BE2C (cell line): ENCODE results near the gene PGAM1.

Experiments used
- DNase-seq: peaks from one replicate; pipeline ENCODE4 v3.0.0-alpha.2; 2020
- H3K27me3 ChIP-seq: fragments of 250-450 bp; sonication (Bioruptor Pico); 2 replicates; pipeline ENCODE4 v1.5.1; 2020; ENCODE audit warnings: mild to moderate bottlenecking
- H3K36me3 ChIP-seq: fragments of 250-450 bp; sonication (Bioruptor Pico); 2 replicates; pipeline ENCODE4 v1.5.1; 2020; ENCODE audit warnings: mild to moderate bottlenecking
- H3K4me1 ChIP-seq: fragments of 250-450 bp; sonication (Bioruptor Pico); 2 replicates; pipeline ENCODE4 v1.5.1; 2020
- H3K4me3 ChIP-seq: 2 replicates; pipeline ENCODE4 v1.5.1; 2011; ENCODE audit warnings: low read depth, low read length
- H3K9me3 ChIP-seq: fragments of 250-450 bp; sonication (Bioruptor Pico); 2 replicates; pipeline ENCODE4 v1.5.1; 2020
- TF ChIP-seq, protein P1 (sequence below): IDR thresholded peaks from 2 replicates; pipeline ENCODE4 v1.5.1; 2012; ENCODE audit warnings: mild to moderate bottlenecking, low read depth, low read length

The PGAM1 gene

DNA sequence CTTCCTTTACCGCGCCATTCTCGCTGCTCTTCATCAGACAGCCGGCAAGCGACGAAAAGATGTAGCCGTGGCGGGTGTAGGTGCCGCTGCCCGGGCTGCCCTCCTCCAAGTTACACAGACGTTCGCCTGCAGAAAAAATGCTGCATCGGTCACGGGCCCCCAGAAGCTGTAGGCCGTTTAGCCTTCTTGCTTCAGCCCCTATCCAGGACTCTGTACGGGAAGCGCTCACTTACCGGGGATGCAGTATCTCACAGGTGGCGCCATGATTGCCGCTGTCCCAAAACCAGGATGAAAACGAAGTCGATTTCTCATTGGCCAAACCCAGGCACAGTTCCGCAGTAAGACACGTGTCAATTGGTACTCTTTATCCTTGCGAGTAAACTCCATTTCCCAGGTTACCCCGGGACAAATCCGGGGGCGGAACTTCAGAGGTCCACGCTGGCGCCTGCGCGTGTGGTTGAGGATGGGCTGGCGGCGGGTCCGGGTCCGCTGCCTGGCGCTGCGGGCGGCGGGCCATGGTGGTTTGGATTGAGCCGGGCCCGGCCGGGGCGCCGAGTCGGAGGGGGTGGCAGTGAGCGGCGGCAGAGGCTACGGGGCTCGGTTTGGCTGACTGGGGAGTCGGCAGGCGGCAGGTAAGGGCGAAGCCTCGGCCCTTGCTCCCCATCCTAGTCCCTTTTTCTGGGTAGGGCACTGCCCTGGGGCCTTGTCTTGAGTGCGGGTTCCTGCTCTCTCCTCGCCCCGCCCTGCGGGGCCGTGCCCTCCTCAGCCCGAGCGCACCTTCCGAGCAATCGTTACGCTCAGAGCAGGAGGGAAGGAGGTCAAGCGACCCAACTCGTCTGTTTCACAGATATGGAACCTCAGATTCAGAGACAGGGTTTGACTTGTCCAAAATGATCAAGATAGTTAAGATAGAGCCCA, 20.0 kb downstream of the PGAM1 start, which contains the start of the genes EXOSC1 and ZDHHC16:
EXOSC1 (minus strand) TSS at position 285 of the 918 bp plus-strand sequence; CDS start at position 264, 21 bp downstream.
ZDHHC16 (plus strand) TSS at position 454 of the 918 bp plus-strand sequence. CDS start 5,501 bp downstream, outside the sequence.
- DNase-seq, result peak; percentile 92
- Histone ChIP-seq H3K9me3 (no peaks in the 10 kb centered on the region), H3K4me3 (peak within 1 kb of the TSS; percentile 100), H3K36me3 (peaks cover 10% of the 10 kb centered on the region), H3K4me1 (no peaks in the 10 kb centered on the region), H3K27me3 (no peaks in the 10 kb centered on the region)
- TF ChIP-seq, protein P1, sequence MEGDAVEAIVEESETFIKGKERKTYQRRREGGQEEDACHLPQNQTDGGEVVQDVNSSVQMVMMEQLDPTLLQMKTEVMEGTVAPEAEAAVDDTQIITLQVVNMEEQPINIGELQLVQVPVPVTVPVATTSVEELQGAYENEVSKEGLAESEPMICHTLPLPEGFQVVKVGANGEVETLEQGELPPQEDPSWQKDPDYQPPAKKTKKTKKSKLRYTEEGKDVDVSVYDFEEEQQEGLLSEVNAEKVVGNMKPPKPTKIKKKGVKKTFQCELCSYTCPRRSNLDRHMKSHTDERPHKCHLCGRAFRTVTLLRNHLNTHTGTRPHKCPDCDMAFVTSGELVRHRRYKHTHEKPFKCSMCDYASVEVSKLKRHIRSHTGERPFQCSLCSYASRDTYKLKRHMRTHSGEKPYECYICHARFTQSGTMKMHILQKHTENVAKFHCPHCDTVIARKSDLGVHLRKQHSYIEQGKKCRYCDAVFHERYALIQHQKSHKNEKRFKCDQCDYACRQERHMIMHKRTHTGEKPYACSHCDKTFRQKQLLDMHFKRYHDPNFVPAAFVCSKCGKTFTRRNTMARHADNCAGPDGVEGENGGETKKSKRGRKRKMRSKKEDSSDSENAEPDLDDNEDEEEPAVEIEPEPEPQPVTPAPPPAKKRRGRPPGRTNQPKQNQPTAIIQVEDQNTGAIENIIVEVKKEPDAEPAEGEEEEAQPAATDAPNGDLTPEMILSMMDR, result peak; percentile 11; the same call in 1 of the 2 replicates

DNA sequence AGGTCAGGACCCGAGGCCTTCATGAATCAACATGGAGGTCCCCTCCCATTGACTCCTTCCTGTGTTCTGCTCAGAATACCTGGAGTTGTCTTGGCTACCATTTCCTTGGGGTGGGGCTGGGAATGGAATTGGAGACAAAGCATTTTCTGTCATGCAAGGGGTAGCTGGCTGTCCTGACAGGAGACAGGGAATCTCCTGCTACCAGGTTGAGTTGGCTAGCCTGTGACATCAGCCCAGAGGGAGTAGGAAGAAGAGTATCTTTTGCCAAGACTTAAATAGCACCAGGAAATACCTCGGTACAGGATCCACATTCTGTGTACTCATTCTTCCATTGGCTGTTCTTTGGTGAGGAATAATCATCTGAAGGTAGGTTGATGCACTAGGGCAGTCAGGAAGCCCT, 24.8 kb downstream of the PGAM1 start:
- TF ChIP-seq, protein P1, result no peak
- Histone ChIP-seq H3K4me1 (peaks cover 3% of the 10 kb centered on the region; the same call in 1 of the 2 replicates), H3K36me3 (peaks cover 29% of the 10 kb centered on the region), H3K4me3 (no peak overlapping the region), H3K9me3 (no peaks in the 10 kb centered on the region), H3K27me3 (no peaks in the 10 kb centered on the region)
- no peak for DNase-seq

DNA sequence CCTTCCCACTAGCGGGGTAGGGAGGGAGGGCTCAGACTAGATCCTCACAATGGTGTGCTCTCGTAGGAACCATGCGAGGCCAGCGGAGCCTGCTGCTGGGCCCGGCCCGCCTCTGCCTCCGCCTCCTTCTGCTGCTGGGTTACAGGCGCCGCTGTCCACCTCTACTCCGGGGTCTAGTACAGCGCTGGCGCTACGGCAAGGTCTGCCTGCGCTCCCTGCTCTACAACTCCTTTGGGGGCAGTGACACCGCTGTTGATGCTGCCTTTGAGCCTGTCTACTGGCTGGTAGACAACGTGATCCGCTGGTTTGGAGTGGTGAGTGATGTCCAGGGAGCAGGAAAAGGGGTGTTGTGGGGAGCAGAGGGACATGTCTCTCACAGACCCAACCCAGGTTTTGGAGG, 25.6 kb downstream of the PGAM1 start:
- H3K9me3 ChIP-seq, result no peaks in the 10 kb centered on the region
- H3K36me3 ChIP-seq, result peaks cover 37% of the 10 kb centered on the region
- TF ChIP-seq, protein P1, result no peak
- DNase-seq, result no peak
- H3K27me3 ChIP-seq, result no peaks in the 10 kb centered on the region
- H3K4me3 ChIP-seq, result no peak overlapping the region
- H3K4me1 ChIP-seq, result peaks cover 3% of the 10 kb centered on the region; the same call in 1 of the 2 replicates

DNA sequence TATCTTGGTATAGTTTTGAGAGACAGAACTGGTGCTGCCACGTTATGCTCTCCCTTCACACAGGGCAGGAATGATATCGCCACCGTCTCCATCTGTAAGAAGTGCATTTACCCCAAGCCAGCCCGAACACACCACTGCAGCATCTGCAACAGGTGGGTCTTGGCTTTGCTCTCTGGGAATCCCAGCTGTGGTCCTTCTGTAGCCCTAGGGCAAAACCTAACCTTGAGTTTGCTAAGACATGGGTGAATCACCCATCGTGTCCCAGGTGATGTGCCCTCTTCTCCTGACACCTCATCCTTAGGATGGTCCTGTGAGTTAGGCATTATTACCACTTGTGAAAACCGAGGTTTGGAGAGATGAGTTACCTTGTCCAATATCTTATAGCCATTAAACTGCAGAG, 26.4 kb downstream of the PGAM1 start:
- no peaks in the 10 kb centered on the region for H3K27me3 ChIP-seq
- H3K4me3 ChIP-seq, result no peak overlapping the region
- TF ChIP-seq, protein P1, result no peak
- no peaks in the 10 kb centered on the region for H3K9me3 ChIP-seq
- H3K36me3 ChIP-seq, result peaks cover 43% of the 10 kb centered on the region
- peaks cover 3% of the 10 kb centered on the region; the same call in 1 of the 2 replicates for H3K4me1 ChIP-seq
- DNase-seq, result no peak

DNA sequence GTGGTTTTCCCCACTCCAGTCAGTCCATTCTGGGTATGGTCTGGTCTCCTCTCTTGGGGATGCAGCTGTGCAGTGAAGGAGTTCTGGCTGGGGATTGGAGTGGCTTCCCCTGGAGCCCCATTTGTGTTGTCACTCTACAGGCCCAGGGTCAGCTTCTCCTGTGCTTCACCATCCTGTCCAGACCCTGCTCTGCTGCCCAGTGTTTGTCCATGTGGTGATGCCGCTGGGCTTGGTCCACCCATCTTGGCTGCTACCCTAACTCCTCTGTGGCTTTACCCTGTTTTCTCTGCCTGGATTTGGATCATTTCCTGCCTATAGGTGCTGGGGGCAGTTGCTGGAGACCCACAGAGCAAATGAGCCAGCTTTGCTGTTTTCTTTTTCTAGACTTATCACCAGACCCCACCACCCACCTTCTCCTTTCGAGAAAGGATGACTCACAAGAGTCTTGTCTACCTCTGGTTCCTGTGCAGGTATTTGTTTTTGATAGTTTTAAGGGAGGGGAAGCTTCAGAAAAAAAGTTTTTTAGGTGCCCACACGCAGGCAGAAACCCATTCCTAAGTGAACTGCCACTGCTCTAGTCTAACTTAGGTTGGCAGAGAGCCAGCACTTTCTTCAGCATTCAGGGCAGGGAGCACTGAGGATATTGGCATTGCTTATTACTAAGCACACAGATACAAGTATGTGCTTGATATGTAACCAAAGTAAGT, 28.5 kb downstream of the PGAM1 start:
- Histone ChIP-seq H3K4me1 (peaks cover 3% of the 10 kb centered on the region; the same call in 1 of the 2 replicates), H3K36me3 (peaks cover 63% of the 10 kb centered on the region), H3K9me3 (no peaks in the 10 kb centered on the region), H3K4me3 (no peak overlapping the region), H3K27me3 (no peaks in the 10 kb centered on the region)
- no peak for DNase-seq
- TF ChIP-seq, protein P1, result no peak
